Uterus (tissue), 2 donors: ENCODE measurements around the gene EIF4E2.

Experiments used
- POLR2A ChIP-seq, 2 donors: fragments of 450-650 bp; IDR thresholded peaks; one replicate each; pipeline ENCODE4 v1.6.1; 2016; ENCODE audit warnings: antibody characterized with exemption in 2 of 2, mild to moderate bottlenecking in 1 of 2, moderate library complexity in 1 of 2
- TF ChIP-seq, protein P1 (sequence below), 4 experiments: fragments of 200-600 bp in 2 of 4; fragments of 450-650 bp in 2 of 4; sonication (generic) in 2 of 4; IDR thresholded peaks; one replicate each; pipeline ENCODE4 v1.5.1; 2016 to 2019; ENCODE audit warnings: antibody characterized with exemption in 4 of 4, mild to moderate bottlenecking in 2 of 4, moderate library complexity in 1 of 4

DNA sequence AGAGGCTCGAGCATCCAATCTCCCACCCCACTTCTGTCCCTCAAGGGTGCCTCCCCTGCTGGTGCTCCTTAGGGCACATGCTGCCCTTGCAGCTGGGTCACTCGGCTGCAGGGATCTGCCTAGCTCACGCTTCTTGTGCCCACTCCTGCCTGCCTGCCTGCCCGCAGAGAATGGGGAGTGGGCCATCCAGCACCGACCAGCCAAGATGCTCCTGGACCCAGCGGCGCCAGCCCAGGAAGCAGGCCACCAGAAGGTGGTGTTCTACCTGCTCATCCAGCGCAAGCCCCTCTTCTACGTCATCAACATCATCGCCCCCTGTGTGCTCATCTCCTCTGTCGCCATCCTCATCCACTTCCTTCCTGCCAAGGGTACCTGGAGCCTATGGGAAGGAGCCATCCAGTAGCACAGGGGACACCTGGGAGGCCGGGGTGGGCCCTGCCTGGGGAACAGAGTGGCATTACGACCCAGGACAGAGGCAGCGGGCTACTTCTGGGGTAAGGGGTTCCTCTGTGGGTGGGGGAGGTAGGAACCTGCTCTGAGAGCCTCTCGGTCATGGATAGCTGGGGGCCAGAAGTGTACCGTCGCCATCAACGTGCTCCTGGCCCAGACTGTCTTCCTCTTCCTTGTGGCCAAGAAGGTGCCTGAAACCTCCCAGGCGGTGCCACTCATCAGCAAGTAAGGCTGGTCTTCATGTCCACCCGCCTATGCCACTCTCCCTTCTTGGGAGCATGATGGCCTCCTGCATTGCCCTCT is 7.6 kb upstream of the EIF4E2 start:
- TF ChIP-seq, protein P1, sequence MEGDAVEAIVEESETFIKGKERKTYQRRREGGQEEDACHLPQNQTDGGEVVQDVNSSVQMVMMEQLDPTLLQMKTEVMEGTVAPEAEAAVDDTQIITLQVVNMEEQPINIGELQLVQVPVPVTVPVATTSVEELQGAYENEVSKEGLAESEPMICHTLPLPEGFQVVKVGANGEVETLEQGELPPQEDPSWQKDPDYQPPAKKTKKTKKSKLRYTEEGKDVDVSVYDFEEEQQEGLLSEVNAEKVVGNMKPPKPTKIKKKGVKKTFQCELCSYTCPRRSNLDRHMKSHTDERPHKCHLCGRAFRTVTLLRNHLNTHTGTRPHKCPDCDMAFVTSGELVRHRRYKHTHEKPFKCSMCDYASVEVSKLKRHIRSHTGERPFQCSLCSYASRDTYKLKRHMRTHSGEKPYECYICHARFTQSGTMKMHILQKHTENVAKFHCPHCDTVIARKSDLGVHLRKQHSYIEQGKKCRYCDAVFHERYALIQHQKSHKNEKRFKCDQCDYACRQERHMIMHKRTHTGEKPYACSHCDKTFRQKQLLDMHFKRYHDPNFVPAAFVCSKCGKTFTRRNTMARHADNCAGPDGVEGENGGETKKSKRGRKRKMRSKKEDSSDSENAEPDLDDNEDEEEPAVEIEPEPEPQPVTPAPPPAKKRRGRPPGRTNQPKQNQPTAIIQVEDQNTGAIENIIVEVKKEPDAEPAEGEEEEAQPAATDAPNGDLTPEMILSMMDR (IDR thresholded peaks at IDR 0.05): no peak
- no peak for TF ChIP-seq POLR2A (IDR thresholded peaks at IDR 0.05)
